Measurements from ENCODE around the gene PIGH. TPM values are rescaled to one million over a fixed set of nuclear protein-coding genes. Genes with fewer than 3 reads are reported as not detected.

Gene PIGH
- total and polyA plus RNA-seq, 10 of the 15 experiments (the other 5 are each of a cell fraction or from before 2014, with no cell fraction given), result 15.5 to 46.6 (median 22.3) TPM

DNA sequence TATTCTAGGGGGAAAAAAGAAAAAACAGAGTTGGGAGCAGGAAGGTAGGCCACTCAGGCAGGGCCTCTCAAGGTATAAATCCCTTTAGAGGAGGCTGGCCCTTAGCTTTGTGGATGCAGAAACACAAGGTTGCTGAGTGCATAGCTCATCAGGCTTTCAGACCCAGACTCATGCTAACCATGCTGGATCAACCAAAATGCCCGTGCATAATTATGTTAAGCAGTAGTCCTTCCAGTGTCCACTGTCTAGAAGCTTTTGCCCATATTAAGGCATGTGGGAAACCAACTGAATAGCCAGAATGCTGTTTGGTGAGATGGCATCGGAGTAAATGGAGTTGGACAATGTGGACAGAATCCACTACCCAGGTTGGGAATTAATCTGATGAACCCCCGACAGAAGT is 38.6 kb upstream of the PIGH start:
- WGBS (ENCODE audit: insufficient coverage, insufficient replicate concordance, low lambda C conversion rate, missing lambda C conversion rate), result 97% methylated on average over 3 of the region's 3 CpGs
- no peak for FAIRE-seq
- H3K27me3 ChIP-seq (replicated peaks in 1 of 2; ENCODE audit: control insufficient read depth in 2 of 2, insufficient read depth in 2 of 2, low read length in 1 of 2), result no peaks in the 10 kb centered on the region
- no peak overlapping the region for H3K9ac ChIP-seq (ENCODE audit: control insufficient read depth, insufficient read depth, low read length)
- H3K4me3 ChIP-seq, result no peak overlapping the region
- in situ Hi-C loops (cut with MboI), result no loop called here
- TF ChIP-seq RBBP5 (conservative IDR thresholded peaks at IDR 0.05) (no peak), EED (IDR thresholded peaks at IDR 0.05; ENCODE audit: low read depth) (no peak), CBFB (IDR thresholded peaks at IDR 0.05; ENCODE audit: low read depth) (no peak), TCF12 (IDR thresholded peaks at IDR 0.05; ENCODE audit: low read depth, low read length) (no peak), FOS (IDR thresholded peaks at IDR 0.05; ENCODE audit: borderline replicate concordance, extremely low read depth, insufficient read length) (no peak), SMAD1 (IDR thresholded peaks at IDR 0.05; ENCODE audit: low read depth, partially characterized antibody) (no peak), ASH2L (IDR thresholded peaks at IDR 0.05; ENCODE audit: borderline replicate concordance, low read depth) (no peak), IKZF1 (conservative IDR thresholded peaks at IDR 0.05) (no peak), RAD51 (IDR thresholded peaks at IDR 0.05) (no peak), PAX8 (IDR thresholded peaks at IDR 0.05) (no peak), CEBPB (IDR thresholded peaks at IDR 0.05; ENCODE audit: borderline replicate concordance in 1 of 2, low read depth in 2 of 2, low read length in 2 of 2) (no peak), JUND (IDR thresholded peaks at IDR 0.05; ENCODE audit: low read depth, low read length) (no peak), ZSCAN29 (IDR thresholded peaks at IDR 0.05) (no peak), TBL1XR1 (IDR thresholded peaks at IDR 0.05; ENCODE audit: low read depth, low read length) (no peak), SREBF1 (IDR thresholded peaks at IDR 0.05; ENCODE audit: low read length) (no peak)
- TF ChIP-seq, protein P1, sequence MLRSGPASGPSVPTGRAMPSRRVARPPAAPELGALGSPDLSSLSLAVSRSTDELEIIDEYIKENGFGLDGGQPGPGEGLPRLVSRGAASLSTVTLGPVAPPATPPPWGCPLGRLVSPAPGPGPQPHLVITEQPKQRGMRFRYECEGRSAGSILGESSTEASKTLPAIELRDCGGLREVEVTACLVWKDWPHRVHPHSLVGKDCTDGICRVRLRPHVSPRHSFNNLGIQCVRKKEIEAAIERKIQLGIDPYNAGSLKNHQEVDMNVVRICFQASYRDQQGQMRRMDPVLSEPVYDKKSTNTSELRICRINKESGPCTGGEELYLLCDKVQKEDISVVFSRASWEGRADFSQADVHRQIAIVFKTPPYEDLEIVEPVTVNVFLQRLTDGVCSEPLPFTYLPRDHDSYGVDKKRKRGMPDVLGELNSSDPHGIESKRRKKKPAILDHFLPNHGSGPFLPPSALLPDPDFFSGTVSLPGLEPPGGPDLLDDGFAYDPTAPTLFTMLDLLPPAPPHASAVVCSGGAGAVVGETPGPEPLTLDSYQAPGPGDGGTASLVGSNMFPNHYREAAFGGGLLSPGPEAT (IDR thresholded peaks at IDR 0.05; ENCODE audit: low read depth), result no peak
- TF ChIP-seq, protein P2, sequence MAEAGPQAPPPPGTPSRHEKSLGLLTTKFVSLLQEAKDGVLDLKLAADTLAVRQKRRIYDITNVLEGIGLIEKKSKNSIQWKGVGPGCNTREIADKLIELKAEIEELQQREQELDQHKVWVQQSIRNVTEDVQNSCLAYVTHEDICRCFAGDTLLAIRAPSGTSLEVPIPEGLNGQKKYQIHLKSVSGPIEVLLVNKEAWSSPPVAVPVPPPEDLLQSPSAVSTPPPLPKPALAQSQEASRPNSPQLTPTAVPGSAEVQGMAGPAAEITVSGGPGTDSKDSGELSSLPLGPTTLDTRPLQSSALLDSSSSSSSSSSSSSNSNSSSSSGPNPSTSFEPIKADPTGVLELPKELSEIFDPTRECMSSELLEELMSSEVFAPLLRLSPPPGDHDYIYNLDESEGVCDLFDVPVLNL (IDR thresholded peaks at IDR 0.05; ENCODE audit: low read depth, low read length), result no peak
- TF ChIP-seq, protein P3, sequence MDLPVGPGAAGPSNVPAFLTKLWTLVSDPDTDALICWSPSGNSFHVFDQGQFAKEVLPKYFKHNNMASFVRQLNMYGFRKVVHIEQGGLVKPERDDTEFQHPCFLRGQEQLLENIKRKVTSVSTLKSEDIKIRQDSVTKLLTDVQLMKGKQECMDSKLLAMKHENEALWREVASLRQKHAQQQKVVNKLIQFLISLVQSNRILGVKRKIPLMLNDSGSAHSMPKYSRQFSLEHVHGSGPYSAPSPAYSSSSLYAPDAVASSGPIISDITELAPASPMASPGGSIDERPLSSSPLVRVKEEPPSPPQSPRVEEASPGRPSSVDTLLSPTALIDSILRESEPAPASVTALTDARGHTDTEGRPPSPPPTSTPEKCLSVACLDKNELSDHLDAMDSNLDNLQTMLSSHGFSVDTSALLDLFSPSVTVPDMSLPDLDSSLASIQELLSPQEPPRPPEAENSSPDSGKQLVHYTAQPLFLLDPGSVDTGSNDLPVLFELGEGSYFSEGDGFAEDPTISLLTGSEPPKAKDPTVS (IDR thresholded peaks at IDR 0.05; ENCODE audit: low read depth, low read length), result no peak
- TF ChIP-seq, protein P4, sequence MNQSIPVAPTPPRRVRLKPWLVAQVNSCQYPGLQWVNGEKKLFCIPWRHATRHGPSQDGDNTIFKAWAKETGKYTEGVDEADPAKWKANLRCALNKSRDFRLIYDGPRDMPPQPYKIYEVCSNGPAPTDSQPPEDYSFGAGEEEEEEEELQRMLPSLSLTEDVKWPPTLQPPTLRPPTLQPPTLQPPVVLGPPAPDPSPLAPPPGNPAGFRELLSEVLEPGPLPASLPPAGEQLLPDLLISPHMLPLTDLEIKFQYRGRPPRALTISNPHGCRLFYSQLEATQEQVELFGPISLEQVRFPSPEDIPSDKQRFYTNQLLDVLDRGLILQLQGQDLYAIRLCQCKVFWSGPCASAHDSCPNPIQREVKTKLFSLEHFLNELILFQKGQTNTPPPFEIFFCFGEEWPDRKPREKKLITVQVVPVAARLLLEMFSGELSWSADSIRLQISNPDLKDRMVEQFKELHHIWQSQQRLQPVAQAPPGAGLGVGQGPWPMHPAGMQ (IDR thresholded peaks at IDR 0.05; ENCODE audit: borderline replicate concordance), result no peak
- TF ChIP-seq, protein P5, sequence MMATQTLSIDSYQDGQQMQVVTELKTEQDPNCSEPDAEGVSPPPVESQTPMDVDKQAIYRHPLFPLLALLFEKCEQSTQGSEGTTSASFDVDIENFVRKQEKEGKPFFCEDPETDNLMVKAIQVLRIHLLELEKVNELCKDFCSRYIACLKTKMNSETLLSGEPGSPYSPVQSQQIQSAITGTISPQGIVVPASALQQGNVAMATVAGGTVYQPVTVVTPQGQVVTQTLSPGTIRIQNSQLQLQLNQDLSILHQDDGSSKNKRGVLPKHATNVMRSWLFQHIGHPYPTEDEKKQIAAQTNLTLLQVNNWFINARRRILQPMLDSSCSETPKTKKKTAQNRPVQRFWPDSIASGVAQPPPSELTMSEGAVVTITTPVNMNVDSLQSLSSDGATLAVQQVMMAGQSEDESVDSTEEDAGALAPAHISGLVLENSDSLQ (IDR thresholded peaks at IDR 0.05), result no peak
- no peak overlapping the region for H2AFZ ChIP-seq (ENCODE audit: control insufficient read depth, low read depth, low read length)
- SMC1A ChIA-PET (ENCODE audit: uncharacterized antibody, unreplicated experiment), result interaction anchor here (1.0 kb wide), 1 partner anchor 66 kb away, joined by 3 read pairs; no protein-coding TSS in a partner anchor
- H3K79me2 ChIP-seq (ENCODE audit: control insufficient read depth, insufficient read depth, low read length), result no peaks in the 10 kb centered on the region
- no peak overlapping the region for H3K27ac ChIP-seq (ENCODE audit: control insufficient read depth, insufficient read depth)
- H3K9me3 ChIP-seq (replicated peaks; ENCODE audit: control insufficient read depth, insufficient read depth, low read length), result no peaks in the 10 kb centered on the region
- H4K20me1 ChIP-seq (ENCODE audit: control insufficient read depth, insufficient read depth), result no peaks in the 10 kb centered on the region
- H3K4me2 ChIP-seq (ENCODE audit: control insufficient read depth, insufficient read depth), result no peak overlapping the region
- RAD21 ChIA-PET (ENCODE audit: unreplicated experiment), result no interaction called here
- CTCF ChIA-PET, result interaction anchor here (1.0 kb wide), 1 partner anchor 13 kb away, joined by 3 read pairs; no protein-coding TSS in a partner anchor
- no peaks in the 10 kb centered on the region for H3K36me3 ChIP-seq (ENCODE audit: control insufficient read depth in 2 of 2, insufficient read depth in 2 of 2, low read length in 1 of 2)
- POLR2A ChIA-PET, result no interaction called here
- no peak for ATAC-seq
- intact Hi-C loops (cut with micrococcal nuclease; ENCODE audit: unreplicated experiment), result no loop called here
- BruUV-seq (replicated peaks), result no TSS peak
- DNase-seq (ENCODE audit: low read depth, low spot score), result no peak
- no peaks in the 10 kb centered on the region for H3K4me1 ChIP-seq (ENCODE audit: control insufficient read depth, insufficient read depth, low read length)
